SKM-1 treated with dmso at 0.1 percent for 144 hours (cell line): Measurements from ENCODE around the gene XIRP2.

Source experiments
- DNase-seq: peaks from one replicate; lab custom pipeline; 2025; ENCODE audit not compliant: unreplicated experiment; lab: John Stamatoyannopoulos, UW

The XIRP2 gene

DNA sequence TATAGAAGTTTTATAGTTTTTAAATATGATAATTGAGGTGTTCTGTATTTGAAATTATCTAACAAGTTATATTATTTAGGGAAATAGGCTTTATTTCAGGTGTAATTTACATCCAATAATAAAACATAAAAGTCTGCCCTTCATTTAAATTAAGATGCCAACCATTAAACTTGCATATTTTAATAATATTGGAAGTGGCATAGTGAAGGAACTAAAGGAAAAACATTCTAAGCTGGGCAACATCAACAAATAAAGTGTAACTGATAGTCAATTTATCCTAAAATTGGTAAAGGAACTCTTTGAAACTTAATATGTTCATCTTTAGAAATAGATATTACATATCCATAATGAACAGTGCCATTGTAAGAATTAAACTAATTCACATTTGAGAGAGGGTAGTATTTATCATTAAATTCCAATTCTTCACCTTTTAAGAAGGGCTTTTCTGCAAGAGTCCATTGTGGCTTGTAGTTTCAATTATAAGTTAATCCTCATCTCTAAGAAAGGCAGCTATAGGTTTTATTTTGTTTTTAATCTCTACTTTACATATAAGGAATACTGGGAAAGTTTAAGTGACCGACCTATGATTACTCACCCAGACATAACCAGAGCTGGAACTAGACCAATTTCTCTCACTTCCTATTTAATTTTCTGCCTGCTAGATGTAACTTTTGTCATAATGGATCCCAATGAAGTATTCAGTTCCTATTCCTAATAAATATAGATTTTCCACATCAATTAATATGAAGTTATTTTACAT is 401.6 kb downstream of the XIRP2 start:
- no peak for DNase-seq

DNA sequence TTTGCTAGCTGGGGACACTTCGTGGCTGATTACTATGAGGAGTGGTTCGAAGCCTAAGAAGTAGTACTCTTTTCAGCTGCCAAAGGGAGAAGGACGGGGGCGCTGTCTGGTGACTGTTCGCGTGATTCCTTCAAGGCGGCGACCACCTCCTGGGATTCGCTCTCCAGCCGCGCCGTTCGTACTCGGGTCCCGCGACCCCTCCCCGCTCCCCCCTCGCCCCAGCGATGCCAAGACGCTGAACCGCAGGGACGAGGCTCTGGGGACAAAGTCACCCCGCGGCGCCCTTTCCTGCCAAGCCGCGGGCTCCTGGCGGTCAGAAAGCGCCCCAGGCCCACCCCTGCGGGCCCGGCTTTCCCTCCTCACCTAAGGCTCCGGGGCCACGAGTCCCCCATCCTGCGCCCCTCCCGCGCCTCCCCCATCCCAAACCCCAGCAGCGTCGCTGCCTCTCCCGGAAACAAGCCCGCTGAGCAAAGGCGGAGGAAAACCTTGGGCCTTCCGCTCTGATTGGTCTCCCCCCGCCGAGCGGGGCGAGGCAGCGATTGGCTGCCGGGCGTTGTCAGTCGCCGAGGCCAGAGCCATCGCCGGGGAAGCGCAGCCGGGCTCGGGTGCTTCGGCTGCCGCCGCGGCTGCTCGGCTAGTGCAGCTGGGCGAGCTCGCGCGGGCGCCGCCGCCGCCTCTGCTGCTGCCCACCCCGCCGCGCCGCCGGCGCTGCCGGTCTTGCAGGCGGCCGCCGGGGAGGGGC is 404.3 kb downstream of the XIRP2 start, which contains the start of gene B3GALT1:
Gene B3GALT1 (plus strand): TSS at position 572 of the 742 bp plus-strand sequence.
- peak; percentile 68 for DNase-seq

DNA sequence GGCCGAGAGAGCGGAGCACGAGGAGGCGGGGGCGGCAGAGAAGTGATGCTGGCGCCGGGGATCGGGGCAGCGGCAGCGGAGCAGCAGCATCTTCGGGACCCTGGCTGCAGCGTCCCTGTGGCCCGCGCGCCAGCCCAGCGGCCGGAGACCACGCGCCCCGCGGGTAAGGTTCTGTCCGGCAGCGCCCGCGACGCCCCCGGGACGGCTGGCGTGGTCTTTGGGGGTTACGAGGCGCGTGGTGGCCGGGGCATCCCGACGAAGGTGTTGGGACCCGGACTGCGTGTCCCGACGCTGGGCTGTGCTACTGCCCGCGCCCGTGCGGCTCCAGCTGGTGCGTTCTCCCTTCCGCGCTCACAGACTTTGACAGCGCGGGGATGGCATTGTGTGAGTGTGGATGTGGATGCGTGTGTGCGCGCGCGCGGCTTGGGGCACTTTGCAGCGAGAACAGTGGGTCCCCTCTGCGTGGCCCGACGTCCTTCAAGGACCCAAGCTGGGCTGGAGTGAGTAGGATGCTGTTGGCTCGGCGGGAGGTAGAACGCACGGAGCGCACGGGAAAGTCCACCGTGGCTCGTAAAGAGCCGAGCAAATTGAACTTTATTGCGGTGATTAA is 405.0 kb downstream of the XIRP2 start:
- DNase-seq, result no peak

DNA sequence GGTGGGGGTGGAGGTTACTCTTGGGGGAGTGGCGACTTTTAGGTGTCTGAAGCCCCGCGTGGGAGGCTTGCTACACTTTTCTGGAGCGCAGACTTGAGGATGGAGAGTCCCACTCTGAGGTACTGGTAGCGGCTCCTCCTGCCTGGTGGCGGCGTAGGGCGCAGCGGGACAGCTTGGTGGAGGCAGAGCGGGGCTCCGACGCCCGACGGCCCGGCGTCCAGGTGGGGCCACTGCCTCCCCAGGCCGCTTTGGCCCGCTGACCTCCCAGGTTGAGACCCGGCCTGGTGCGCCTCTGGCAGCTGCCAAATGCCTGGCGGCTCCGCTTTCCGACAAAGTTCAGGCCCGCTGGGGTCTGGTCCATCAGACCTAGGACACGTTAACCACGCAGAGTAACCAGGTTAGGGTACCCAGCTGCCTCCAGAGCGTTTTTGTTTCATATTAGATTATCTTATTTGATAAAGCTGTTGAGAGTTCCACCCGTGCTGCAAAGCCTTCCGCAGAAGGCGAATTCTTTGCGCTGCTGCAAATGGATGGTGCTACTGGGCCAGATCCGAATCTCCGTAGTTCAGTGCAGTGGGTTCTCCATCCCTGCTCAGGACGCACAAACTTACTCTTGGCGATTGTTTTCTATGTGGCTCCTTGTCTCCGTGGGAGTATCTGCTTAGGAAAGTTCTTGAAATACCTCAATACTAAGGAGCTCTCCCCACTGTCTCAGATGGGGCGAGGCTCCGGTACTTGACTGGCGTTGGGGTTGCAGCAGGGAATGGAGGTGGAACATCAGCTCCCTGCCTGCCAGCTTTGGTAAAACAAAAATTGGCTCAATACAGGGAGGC is 405.9 kb downstream of the XIRP2 start:
- DNase-seq, result no peak

DNA sequence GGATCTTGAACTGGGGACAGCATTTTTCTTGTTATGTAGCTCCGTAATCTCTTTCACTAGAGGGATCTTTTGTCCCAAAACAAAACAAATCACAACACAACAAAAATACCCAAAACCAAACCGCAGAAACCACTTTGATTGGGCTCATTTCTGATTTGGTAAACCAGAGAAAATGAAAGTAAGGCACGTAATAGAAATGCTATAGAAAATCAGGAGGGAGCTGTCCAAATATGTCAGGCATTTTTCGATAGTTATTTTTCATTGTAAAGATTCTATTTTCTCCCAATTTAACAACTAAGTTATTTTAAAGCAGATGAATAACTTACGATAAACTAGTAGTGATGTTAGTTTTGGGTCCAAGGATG is 406.5 kb downstream of the XIRP2 start:
- no peak for DNase-seq

DNA sequence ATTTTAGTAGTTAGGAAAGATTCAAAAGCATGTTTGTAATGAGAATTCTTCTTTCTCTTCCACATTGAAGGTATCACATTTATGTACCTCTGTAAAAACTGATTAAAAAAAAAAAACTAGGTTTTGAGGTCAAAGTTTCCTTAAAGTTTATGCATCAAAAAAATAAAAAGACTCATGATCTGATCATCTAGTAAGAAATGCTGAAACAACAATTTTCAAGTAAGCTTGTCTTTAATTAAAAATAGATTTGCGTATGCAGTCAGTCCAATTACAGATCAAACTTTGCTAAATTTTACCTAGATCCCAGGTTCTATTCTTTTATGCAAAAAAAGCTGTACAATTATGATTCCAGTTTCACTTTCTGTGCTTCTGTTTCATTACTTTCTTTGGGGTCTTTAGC is 409.0 kb downstream of the XIRP2 start:
- no peak for DNase-seq

DNA sequence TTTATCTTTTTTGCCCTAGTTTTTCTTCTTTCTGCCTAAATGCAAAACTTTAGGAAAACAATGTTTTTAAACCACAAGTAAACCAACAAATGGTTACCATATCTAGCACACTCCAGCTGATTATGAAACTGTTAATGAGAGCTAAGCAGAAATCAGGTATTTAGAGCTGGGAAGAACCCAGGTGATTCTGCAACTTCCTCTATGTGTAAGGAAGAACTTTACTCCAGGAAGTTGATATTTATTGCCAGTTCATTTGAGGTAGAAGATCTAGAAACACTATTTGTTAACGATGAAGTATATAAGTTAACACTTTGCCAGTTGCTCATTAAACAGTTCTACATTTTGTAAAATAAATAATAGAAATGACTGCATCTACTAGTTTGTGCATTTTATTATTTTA is 409.7 kb downstream of the XIRP2 start:
- peak; percentile 50 for DNase-seq
